T-cell (primary cell): ENCODE measurements around the gene ADAM21. TPM values are rescaled to one million over a fixed set of nuclear protein-coding genes. Genes with fewer than 3 reads are reported as not detected.
"Not testable (repeated sequence)": the region's sequence is repeated elsewhere in the genome, so short reads cannot be mapped to it uniquely, and the experiment has no call there.

ENCODE experiments used
- ATAC-seq, 4 experiments: fragments of 200-7000 bp in 3 of 4; fragments of 150-1000 bp in 1 of 4; cut with Tn5 transposase; replicated peaks in 1 of 4; 1 replicate in 3 of 4; 2 replicates in 1 of 4; pipeline ENCODE4 v1.10.0; 2021; ENCODE audit warnings: moderate library complexity in 3 of 4, mild to moderate bottlenecking in 2 of 4, moderate number of reproducible peaks in 1 of 4
- CTCF ChIA-PET, 2 donors: fragments of 300-600 bp; sonication (Branson Sonifier 250); formaldehyde crosslinking; loops; one replicate each; lab custom pipeline; 2022; ENCODE audit warnings: antibody characterized with exemption in 2 of 2; lab: Charles Lee
- POLR2A ChIA-PET, 2 donors: fragments of 300-600 bp; sonication (Branson Sonifier 250); formaldehyde crosslinking; loops; one replicate each; lab custom pipeline; 2022; ENCODE audit warnings: antibody characterized with exemption in 2 of 2; lab: Charles Lee
- DNase-seq, 35 experiments: peaks; one replicate each; pipeline versions ENCODE4 v3.0.0 to v3.0.0-alpha.2; 2013 to 2023
- H3K27ac ChIP-seq: one replicate; pipeline ENCODE4 v1.5.1; 2013; ENCODE audit warnings: low read length
- H3K27me3 ChIP-seq, 2 experiments: replicated peaks in 1 of 2; 1 replicate in 1 of 2; 2 replicates in 1 of 2; pipeline versions ENCODE4 v1.6.1 to v1.7.0; 2013; ENCODE audit warnings: low read length in 1 of 2, mixed read lengths in 1 of 2; ENCODE audit not compliant: control insufficient read depth in 2 of 2, insufficient read depth in 2 of 2; ENCODE audit errors: extremely low read depth in 1 of 2
- H3K36me3 ChIP-seq, 2 donors: 1 replicate in 1 of 2; 2 replicates in 1 of 2; pipeline versions ENCODE4 v1.6.1 to v1.7.0; 2013; ENCODE audit warnings: low read length in 1 of 2; ENCODE audit not compliant: control insufficient read depth in 2 of 2, insufficient read depth in 1 of 2; ENCODE audit errors: extremely low read depth in 1 of 2
- H3K4me1 ChIP-seq, 2 experiments: 1 replicate in 1 of 2; 2 replicates in 1 of 2; pipeline versions ENCODE4 v1.6.1 to v1.7.0; 2013; ENCODE audit warnings: low read length in 2 of 2, mixed read lengths in 1 of 2; ENCODE audit not compliant: insufficient read depth in 2 of 2, control insufficient read depth in 1 of 2; ENCODE audit errors: extremely low read depth in 1 of 2
- H3K4me3 ChIP-seq, 2 donors: 1 replicate in 1 of 2; 2 replicates in 1 of 2; pipeline versions ENCODE4 v1.5.1 to v1.7.0; 2013; ENCODE audit warnings: mild to moderate bottlenecking in 2 of 2, low read length in 1 of 2, moderate library complexity in 1 of 2; ENCODE audit not compliant: control insufficient read depth in 1 of 2; ENCODE audit errors: extremely low read depth in 1 of 2
- H3K9me3 ChIP-seq: 2 replicates; pipeline ENCODE4 v1.7.0; 2013
- H3K27ac Mint-ChIP-seq, 2 donors: one replicate each; pipeline ENCODE4 v1.8.0; 2020 to 2021; ENCODE audit warnings: mild to moderate bottlenecking in 2 of 2, mixed read lengths in 2 of 2
- H3K27me3 Mint-ChIP-seq, 2 donors: one replicate each; pipeline ENCODE4 v1.8.0; 2021 to 2022; ENCODE audit warnings: mixed read lengths in 2 of 2
- H3K36me3 Mint-ChIP-seq: one replicate; pipeline ENCODE4 v1.8.0; 2021; ENCODE audit warnings: mixed read lengths
- H3K4me1 Mint-ChIP-seq, 3 donors: one replicate each; pipeline ENCODE4 v1.8.0; 2020 to 2022; ENCODE audit warnings: mixed read lengths in 3 of 3, mild to moderate bottlenecking in 1 of 3
- H3K4me3 Mint-ChIP-seq, 3 donors: one replicate each; pipeline ENCODE4 v1.8.0; 2020 to 2022; ENCODE audit warnings: mild to moderate bottlenecking in 3 of 3, mixed read lengths in 3 of 3, moderate library complexity in 3 of 3
- H3K9me3 Mint-ChIP-seq, 3 donors: one replicate each; pipeline ENCODE4 v1.8.0; 2020 to 2022; ENCODE audit warnings: mixed read lengths in 3 of 3
- WGBS: methylation state at CpG from one replicate; pipeline ENCODE4 v1.1.5; 2013; ENCODE audit warnings: missing lambda C conversion rate; ENCODE audit not compliant: insufficient coverage; 5-methylcytosine and 5-hydroxymethylcytosine counted together
- total RNA-seq, 35 experiments: library from RNA in 6 of 35; stranded (reverse) in 6 of 35; fragments of 120-200 nt in 1 of 35; gene quantifications; one replicate each; pipeline versions ENCODE4 v1.2.1 to v1.2.4 and lab custom pipeline; 2013 to 2026

The ADAM21 gene
- total RNA-seq, 5 donors from 2014 or later (not counting 1 experiment from before 2014, with no cell fraction given), result 0.12 to 0.14 TPM; not detected in 3

DNA sequence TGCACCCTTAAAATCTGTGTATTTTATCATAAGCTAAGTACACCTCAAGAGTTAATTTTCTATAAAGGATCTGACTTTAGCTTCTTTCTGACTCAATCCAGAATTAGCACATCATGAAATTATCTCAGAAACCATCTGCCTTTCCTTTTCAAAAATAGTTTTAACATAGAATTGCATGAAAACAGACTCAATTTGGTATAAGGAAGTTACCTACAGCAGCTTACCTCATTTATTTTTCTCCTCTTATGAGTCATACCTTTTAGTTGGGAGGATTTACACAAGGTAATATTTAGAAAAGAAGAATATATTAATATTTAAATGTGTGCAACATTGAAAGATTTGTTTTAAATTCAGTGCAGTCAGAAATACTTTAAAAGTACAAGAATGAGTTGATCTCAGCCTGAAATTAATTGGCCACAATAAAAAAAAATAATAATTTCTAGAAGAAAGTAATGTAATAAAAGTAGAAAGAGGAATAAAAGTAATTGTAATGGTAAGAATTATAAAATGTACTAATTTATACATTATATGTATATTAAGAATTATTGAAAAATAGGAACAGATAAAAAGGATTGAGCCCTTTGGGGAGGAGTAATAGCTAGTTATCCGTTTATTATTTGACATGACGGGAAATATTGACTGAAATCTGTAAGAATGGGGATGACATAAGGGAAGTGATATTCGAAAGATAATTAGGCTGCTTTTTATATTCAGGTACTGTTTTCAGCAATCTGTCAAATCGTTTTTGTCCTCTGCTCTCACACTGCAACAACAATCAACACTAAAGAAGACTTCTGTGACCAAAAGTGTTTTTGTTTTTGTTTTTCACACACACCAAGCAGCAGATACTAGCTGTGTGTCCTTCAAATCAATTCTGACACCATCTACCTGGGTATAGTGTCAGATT is 20.5 kb downstream of the ADAM21 start:
- CTCF ChIA-PET, result no interaction called here

DNA sequence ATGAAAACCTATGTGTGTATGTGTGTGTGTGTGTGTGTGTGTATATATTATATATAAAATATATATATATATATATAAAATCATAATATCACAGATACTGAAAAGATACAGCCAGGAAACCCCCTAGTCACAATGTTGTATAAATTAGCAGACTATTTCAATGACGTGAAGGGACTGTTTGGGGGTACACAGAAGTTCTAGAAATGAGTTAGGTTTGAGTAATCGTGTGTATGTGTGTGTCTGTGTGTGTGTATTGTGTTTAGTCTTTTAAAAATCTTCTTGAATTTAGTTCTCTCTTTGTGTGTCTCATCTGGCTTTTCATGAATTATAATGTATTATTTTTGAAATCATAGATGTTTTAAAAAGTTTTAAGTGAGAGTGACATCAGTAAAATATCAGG is 21.9 kb downstream of the ADAM21 start:
- Histone ChIP-seq H3K36me3 (no peaks in the 10 kb centered on the region), H3K27me3 (no peaks in the 10 kb centered on the region), H3K9me3 (no peaks in the 10 kb centered on the region), H3K27ac (no peak overlapping the region), H3K4me3 (no peak overlapping the region), H3K4me1 (no peaks in the 10 kb centered on the region)
- DNase-seq, result no peak
- 83% methylated on average over 1 of the region's 2 CpGs for WGBS
- Mint-ChIP-seq H3K4me1 (no peaks in the 10 kb centered on the region), H3K9me3 (peaks cover 0 to 5% (median 0%) of the 10 kb centered on the region in 3 donors), H3K27me3 (no peaks in the 10 kb centered on the region), H3K4me3 (no peak overlapping the region), H3K27ac (no peak overlapping the region), H3K36me3 (peaks cover 50% of the 10 kb centered on the region)
- no peak for ATAC-seq
- ChIA-PET POLR2A (no interaction called here), CTCF (no interaction called here)

More for the DNA sequence above, 20.5 kb downstream of the ADAM21 start:
- DNase-seq, result no peak
- Mint-ChIP-seq H3K9me3 (peaks cover 0 to 5% (median 0%) of the 10 kb centered on the region in 3 donors), H3K4me1 (no peaks in the 10 kb centered on the region), H3K4me3 (no peak overlapping the region), H3K27me3 (no peaks in the 10 kb centered on the region), H3K36me3 (peaks cover 51% of the 10 kb centered on the region), H3K27ac (no peak overlapping the region)
- POLR2A ChIA-PET, result no interaction called here
- 41% methylated on average over 2 of the region's 4 CpGs for WGBS
- ATAC-seq, result no peak
- Histone ChIP-seq H3K4me1 (no peaks in the 10 kb centered on the region), H3K27ac (no peak overlapping the region), H3K9me3 (no peaks in the 10 kb centered on the region), H3K27me3 (no peaks in the 10 kb centered on the region), H3K4me3 (no peak overlapping the region), H3K36me3 (no peaks in the 10 kb centered on the region)

- H3K27ac Mint-ChIP-seq, H3K4me3 Mint-ChIP-seq, H3K27me3 Mint-ChIP-seq, CTCF ChIA-PET, H3K4me3 ChIP-seq, DNase-seq, POLR2A ChIA-PET, H3K36me3 ChIP-seq, H3K4me1 ChIP-seq, ATAC-seq, H3K27me3 ChIP-seq, H3K9me3 ChIP-seq, H3K4me1 Mint-ChIP-seq, H3K9me3 Mint-ChIP-seq, H3K27ac ChIP-seq: not testable (repeated sequence)
- 97% methylated on average over 6 of the region's 13 CpGs for WGBS
- peaks cover 40% of the 10 kb centered on the region for H3K36me3 Mint-ChIP-seq
Observed at GRCh38 chr14:70475459-70475858, 23.5 kb downstream of the ADAM21 start.

DNA sequence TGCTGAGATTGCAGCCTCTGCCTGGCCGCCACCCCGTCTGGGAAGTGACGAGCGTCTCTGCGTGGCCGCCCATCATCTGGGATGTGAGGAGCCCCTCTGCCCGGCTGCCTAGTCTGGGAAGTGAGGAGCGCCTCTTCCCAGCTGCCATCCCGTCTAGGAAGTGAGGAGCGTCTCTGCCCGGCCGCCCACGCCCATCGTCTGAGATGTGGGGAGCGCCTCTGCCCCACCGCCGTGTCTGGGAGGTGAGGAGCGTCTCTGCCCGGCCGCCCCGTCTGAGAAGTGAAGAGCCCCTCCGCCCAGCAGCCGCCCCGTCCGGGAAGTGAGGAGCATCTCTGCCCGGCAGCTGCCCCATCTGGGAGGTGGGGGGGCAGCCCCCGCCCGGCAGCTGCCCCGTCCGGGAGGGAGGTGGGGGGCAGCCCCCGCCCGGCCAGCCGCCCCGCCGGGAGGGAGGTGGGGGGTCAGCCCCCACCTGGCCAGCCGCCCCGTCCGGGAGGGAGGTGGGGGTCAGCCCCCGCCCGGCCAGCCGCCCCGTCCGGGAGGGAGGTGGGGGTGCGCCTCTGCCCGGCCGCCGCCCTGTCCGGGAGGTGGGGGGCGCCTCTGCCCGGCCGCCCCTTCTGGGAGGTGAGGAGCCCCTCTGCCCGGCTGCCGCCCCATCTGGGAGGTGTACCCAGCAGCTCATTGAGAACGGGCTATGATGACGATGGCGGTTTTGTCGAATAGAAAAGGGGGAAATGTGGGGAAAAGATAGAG is 25.6 kb downstream of the ADAM21 start:
- H3K4me1 Mint-ChIP-seq, CTCF ChIA-PET, POLR2A ChIA-PET, H3K27ac ChIP-seq, DNase-seq, H3K27me3 ChIP-seq, ATAC-seq, H3K36me3 ChIP-seq, H3K9me3 Mint-ChIP-seq, H3K4me3 ChIP-seq, H3K9me3 ChIP-seq, H3K27me3 Mint-ChIP-seq, H3K27ac Mint-ChIP-seq, H3K4me1 ChIP-seq, H3K4me3 Mint-ChIP-seq: not testable (repeated sequence)
- WGBS, result 95% methylated on average over 12 of the region's 57 CpGs
- peaks cover 25% of the 10 kb centered on the region for H3K36me3 Mint-ChIP-seq

DNA sequence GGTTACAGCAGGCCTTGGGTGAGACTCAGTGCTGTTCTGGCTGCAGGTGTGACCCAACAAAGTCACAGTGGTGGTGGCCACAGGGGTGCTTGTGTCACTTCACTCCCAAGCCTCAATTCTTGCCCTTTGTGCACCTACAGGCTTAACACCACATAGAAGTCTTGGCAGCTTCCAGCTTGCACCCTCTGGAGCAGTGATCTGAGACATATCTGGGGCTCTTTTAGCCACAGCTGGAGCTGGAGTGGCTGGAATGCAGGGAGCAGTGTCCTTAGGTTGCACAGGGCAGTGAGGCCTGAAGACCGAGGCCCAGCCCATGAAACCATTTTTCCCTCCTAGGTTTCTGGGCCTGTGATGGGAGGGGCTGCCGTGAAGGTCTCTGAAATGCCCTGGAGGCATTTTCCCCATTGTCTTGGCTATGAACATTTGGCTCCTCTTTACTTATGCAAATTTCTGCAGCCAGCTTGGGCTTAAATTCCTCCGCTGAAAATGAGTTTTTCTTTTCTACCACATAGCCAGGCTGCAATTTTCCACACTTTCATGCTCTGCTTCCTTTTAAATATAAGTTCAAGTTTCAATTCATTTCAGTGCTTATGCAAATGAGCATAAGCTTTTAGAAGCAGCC is 37.7 kb downstream of the ADAM21 start:
- Histone ChIP-seq H3K4me1 (no peaks in the 10 kb centered on the region), H3K36me3 (peaks cover 3 to 9% of the 10 kb centered on the region in 2 donors), H3K27me3 (no peaks in the 10 kb centered on the region), H3K9me3 (no peaks in the 10 kb centered on the region), H3K27ac (no peak overlapping the region), H3K4me3 (no peak overlapping the region)
- Mint-ChIP-seq H3K36me3 (peaks cover 65% of the 10 kb centered on the region), H3K27ac (no peak overlapping the region), H3K4me1 (no peaks in the 10 kb centered on the region), H3K4me3 (no peak overlapping the region), H3K9me3 (peaks cover 17 to 20% (median 20%) of the 10 kb centered on the region in 3 donors), H3K27me3 (no peaks in the 10 kb centered on the region)
- CTCF ChIA-PET, result no interaction called here
- ATAC-seq (no peak), DNase-seq (no peak)
- WGBS, result no CpG with 5 or more reads among the region's 3 CpGs
- POLR2A ChIA-PET, result no interaction called here

DNA sequence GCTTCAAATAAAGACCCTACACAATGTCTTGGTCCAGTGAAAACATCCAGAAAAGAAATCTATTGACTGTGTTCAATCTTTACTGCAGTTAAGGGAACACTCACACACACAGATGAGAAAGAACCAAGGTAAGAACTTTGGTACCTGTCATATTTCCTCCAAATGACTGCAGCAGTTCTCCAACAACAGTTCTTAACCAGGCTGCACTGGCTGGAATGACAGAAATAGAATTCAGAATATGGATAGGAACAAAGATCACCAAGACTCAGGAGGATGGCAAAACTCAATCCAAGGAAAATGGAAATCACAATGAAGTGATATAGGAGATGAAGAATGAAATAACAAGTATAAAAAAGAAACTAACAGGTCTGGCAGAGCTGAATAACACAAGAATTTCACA is 46.2 kb downstream of the ADAM21 start:
- Histone ChIP-seq H3K4me3 (no peak overlapping the region), H3K4me1 (no peaks in the 10 kb centered on the region), H3K9me3 (no peaks in the 10 kb centered on the region), H3K27ac (no peak overlapping the region), H3K36me3 (no peaks in the 10 kb centered on the region), H3K27me3 (no peaks in the 10 kb centered on the region)
- ATAC-seq, result no peak
- POLR2A ChIA-PET, result no interaction called here
- CTCF ChIA-PET, result no interaction called here
- H3K4me1 Mint-ChIP-seq, result no peaks in the 10 kb centered on the region
- no peak overlapping the region for H3K4me3 Mint-ChIP-seq
- H3K9me3 Mint-ChIP-seq, result peaks cover 0 to 9% (median 7%) of the 10 kb centered on the region in 3 donors
- no peak overlapping the region for H3K27ac Mint-ChIP-seq
- no peak for DNase-seq
- no peaks in the 10 kb centered on the region for H3K27me3 Mint-ChIP-seq
- H3K36me3 Mint-ChIP-seq, result peaks cover 60% of the 10 kb centered on the region
